ENCODE results near the gene UQCC2.

UQCC2 gene

DNA sequence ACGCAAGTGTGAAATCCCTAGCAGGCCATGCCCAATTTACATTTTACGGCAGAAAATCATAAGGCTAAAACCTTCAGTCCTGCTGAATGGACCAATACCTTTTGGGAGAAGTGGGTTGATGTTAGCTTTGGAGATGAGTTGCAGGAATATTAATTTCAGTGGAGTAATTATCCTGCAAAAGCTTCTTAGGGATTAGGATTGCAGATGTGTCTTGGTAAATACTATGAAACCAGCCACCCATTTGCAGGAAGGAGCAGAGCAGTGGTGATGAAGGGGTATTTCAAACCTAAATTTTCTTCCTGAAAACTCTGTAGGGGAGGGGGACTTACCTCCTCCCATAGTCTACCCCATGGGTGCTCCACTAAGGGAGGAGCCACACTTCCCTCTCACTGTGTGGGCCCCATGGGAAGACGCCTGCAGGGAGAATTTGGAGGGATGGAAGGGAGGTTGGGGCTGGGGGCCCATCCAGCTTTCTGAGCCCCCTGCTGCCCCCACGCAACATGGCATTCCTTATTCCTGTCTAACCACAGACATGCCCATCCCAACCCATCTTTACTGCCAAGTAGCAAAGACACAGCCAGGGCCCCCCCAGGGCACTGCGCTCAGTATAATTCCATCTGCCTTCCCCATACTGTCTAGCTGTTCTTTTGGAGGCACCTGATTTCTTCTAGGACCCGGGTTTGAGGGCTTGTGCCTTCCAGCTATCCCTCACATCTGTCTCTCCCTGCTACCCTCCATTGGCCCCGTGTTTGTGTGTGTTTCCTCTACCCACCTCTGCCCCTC lies 14.6 kb upstream of the UQCC2 start:
- Histone ChIP-seq H2AFZ (ENCODE audit: low read length, unreplicated experiment) (no peak overlapping the region), H3K27ac (ENCODE audit: low read depth, low read length) (no peak overlapping the region), H3K4me3 (ENCODE audit: low read depth, low read length) (no peak overlapping the region), H3K79me2 (ENCODE audit: control insufficient read depth, insufficient read depth, low read length, unreplicated experiment) (no peaks in the 10 kb centered on the region), H3K27me3 (ENCODE audit: insufficient read depth, low read length) (peaks cover 66% of the 10 kb centered on the region), H3K36me3 (ENCODE audit: insufficient read depth, low read length) (no peaks in the 10 kb centered on the region), H3K4me1 (ENCODE audit: control insufficient read depth, insufficient read depth, low read length, unreplicated experiment) (no peaks in the 10 kb centered on the region)

DNA sequence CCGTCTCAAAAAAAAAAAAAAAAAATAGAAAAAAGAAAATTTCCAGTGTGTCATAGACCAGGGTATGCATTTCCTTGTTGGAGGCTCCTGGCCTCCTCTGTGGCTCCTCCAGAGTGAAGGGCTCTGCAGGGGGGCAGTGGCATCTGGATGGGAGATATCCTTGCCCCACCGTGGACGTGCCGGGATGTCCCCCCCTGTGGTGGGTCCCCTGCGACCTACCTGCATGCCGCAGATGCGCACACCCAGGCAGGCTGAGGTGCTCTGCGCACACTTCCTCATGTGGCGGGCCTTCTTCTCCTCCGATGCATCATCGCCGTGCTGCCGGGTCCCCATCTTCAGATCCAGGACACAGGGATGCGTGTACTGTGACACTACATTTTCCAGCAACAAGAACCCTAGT lies 13.7 kb upstream of the UQCC2 start:
- no peaks in the 10 kb centered on the region for H3K36me3 ChIP-seq (ENCODE audit: insufficient read depth, low read length)
- H3K4me1 ChIP-seq (ENCODE audit: control insufficient read depth, insufficient read depth, low read length, unreplicated experiment), result no peaks in the 10 kb centered on the region
- no peak overlapping the region for H3K27ac ChIP-seq (ENCODE audit: low read depth, low read length)
- H3K79me2 ChIP-seq (ENCODE audit: control insufficient read depth, insufficient read depth, low read length, unreplicated experiment), result no peaks in the 10 kb centered on the region
- peaks cover 74% of the 10 kb centered on the region for H3K27me3 ChIP-seq (ENCODE audit: insufficient read depth, low read length)
- H2AFZ ChIP-seq (ENCODE audit: low read length, unreplicated experiment), result no peak overlapping the region
- no peak overlapping the region for H3K4me3 ChIP-seq (ENCODE audit: low read depth, low read length)

DNA sequence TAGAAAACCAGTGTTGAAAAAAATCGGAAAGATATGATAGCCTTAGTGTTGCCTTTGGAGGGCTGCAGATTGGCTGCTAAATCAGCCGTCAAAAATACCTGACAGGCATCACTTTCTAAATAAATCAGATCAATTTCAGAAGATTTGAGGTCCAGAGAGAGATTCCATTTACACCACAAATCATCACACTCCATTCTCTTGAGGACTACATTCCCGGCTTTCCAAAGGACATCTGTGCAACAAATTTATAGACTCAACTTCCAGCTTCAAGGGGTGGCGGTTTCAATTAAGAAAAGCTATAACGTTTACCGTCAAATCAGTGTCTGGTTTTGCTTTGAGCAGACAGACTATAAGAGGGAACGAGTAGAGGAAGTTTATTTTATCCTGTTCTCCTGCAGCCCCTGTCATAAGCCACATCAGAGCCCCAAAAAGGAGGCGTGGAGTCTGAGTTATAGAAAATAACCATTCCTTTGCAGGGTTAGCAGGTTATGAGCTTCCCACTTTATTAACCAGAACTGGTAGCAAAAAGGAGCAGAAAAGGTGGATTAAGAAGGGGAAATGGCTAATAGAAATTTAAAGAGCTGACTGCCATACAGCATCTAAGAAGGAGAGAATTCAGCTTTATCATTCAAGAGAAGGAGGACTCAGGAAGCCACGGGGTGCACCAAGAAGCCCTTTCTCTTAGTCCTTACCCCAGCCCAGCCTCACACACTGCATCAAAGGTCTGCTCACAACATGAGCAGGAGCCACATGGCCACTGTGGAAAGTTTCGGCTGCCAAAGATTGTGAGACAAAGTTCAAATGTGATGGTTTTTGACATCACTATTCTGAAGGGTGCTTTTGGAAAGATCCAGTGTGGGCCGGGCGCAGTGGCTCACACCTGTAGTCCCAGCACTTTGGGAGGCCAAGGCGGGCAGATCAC lies 12.9 kb upstream of the UQCC2 start:
- H3K79me2 ChIP-seq (ENCODE audit: control insufficient read depth, insufficient read depth, low read length, unreplicated experiment), result no peaks in the 10 kb centered on the region
- no peak overlapping the region for H3K27ac ChIP-seq (ENCODE audit: low read depth, low read length)
- H3K36me3 ChIP-seq (ENCODE audit: insufficient read depth, low read length), result no peaks in the 10 kb centered on the region
- no peak overlapping the region for H2AFZ ChIP-seq (ENCODE audit: low read length, unreplicated experiment)
- no peaks in the 10 kb centered on the region for H3K4me1 ChIP-seq (ENCODE audit: control insufficient read depth, insufficient read depth, low read length, unreplicated experiment)
- no peak overlapping the region for H3K4me3 ChIP-seq (ENCODE audit: low read depth, low read length)
- H3K27me3 ChIP-seq (ENCODE audit: insufficient read depth, low read length), result peaks cover 79% of the 10 kb centered on the region

DNA sequence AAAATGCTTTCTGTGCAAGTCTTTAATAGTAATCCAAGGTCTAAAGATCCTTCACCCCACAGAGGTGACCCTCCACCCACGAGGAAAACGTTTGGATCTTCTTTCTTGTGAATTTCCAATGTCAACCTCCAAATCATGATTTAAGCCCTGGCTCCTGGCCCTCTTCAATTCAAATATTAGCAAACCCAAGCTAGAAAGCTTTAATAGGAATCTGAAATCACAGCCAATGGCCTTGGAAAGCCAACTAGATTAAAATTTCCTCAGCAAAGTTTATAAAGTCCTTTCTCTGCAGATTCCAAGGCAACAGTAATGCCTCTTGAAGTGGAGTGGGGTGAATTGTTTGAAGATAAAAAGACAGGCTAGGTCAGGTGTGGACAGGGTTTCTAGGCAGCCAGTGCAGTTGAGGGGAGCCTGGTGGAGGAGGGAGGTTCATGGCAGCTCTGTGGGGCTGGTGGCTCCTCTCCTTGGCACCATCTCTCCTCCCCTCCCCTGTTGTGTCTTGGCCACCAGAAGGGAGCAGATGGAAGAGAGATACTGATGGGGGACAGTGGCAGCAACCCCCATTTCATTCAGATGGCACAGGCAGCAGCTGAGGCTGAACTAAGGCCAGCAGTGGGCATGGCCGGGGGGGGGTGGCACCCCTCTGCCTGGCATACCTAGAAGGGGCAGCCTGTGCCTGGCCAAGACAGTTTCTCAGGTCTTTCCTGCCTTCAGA lies 12.0 kb upstream of the UQCC2 start:
- Histone ChIP-seq H3K27me3 (ENCODE audit: insufficient read depth, low read length) (peaks cover 79% of the 10 kb centered on the region), H3K79me2 (ENCODE audit: control insufficient read depth, insufficient read depth, low read length, unreplicated experiment) (no peaks in the 10 kb centered on the region), H3K36me3 (ENCODE audit: insufficient read depth, low read length) (no peaks in the 10 kb centered on the region), H3K4me1 (ENCODE audit: control insufficient read depth, insufficient read depth, low read length, unreplicated experiment) (no peaks in the 10 kb centered on the region), H2AFZ (ENCODE audit: low read length, unreplicated experiment) (no peak overlapping the region), H3K4me3 (ENCODE audit: low read depth, low read length) (no peak overlapping the region), H3K27ac (ENCODE audit: low read depth, low read length) (no peak overlapping the region)

DNA sequence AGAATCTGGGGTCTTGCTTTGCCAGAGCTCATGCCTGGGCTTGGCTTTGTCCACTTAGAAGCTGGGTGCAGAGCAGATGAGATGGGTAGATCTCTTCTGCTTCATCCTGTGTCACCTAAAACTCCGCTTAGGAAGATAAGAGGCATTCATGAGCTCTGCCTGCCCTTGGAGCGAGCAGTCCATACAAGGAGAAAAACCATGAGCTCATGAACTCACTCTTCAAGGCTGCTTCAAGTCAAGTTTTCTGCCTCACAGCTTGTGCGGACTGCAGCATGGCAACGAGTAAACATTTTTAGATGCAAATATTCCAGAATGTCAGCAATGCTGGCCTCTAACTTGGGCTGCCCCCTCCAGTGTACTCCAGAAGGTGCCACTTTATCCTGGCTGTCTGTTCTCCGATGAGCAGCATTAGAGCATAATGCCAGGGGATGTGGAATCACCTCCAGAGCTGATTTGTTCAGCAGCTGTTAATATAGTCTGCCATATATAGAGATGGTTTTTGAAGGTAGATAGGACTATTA lies 10.7 kb upstream of the UQCC2 start:
- Histone ChIP-seq H3K79me2 (ENCODE audit: control insufficient read depth, insufficient read depth, low read length, unreplicated experiment) (no peaks in the 10 kb centered on the region), H3K27me3 (ENCODE audit: insufficient read depth, low read length) (peaks cover 75% of the 10 kb centered on the region), H3K27ac (ENCODE audit: low read depth, low read length) (no peak overlapping the region), H3K4me1 (ENCODE audit: control insufficient read depth, insufficient read depth, low read length, unreplicated experiment) (no peaks in the 10 kb centered on the region), H3K36me3 (ENCODE audit: insufficient read depth, low read length) (no peaks in the 10 kb centered on the region), H3K4me3 (ENCODE audit: low read depth, low read length) (no peak overlapping the region), H2AFZ (ENCODE audit: low read length, unreplicated experiment) (no peak overlapping the region)

DNA sequence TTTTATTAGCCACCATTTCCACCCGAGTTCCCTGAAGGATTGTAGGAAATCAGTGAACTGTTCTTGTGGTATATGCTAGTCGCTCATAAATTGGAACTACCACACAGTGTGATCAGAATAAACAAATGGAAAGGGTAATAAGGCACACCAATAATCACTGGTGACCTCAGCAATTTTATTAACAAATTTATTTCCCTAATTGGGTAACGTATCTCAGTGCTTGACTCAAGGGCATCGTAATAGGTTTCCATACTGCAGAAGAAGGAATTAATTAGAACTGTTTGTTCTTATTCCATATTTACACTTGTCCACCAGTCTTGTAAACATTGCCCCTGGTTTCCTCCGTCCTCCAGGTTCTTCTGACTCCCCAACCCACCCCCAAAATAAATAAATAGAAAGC lies 10.0 kb upstream of the UQCC2 start:
- H3K27ac ChIP-seq (ENCODE audit: low read depth, low read length), result no peak overlapping the region
- H3K4me3 ChIP-seq (ENCODE audit: low read depth, low read length), result no peak overlapping the region
- H3K27me3 ChIP-seq (ENCODE audit: insufficient read depth, low read length), result peaks cover 71% of the 10 kb centered on the region

DNA sequence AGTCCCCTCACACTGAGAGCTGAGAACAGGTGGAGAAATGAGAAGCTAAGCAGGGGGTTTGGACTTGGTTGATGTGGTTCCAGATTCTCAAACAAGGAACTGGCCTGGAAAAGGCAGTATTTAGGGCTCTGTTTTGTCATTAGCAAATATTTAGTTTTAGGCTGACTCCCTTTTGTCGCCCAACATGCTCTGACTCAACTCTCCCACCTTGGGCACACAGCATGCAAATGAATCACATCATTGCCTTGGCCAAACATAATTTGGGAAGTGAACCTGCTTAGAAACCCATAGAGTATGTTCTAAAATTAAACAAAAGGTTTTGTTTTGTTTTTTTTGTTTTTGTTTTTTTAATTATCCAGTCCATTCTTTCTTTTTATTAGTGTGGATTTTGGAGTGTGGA lies 9.5 kb upstream of the UQCC2 start:
- H2AFZ ChIP-seq (ENCODE audit: low read length, unreplicated experiment), result no peak overlapping the region
- H3K27me3 ChIP-seq (ENCODE audit: insufficient read depth, low read length), result peaks cover 68% of the 10 kb centered on the region
- H3K4me1 ChIP-seq (ENCODE audit: control insufficient read depth, insufficient read depth, low read length, unreplicated experiment), result no peaks in the 10 kb centered on the region
- no peak overlapping the region for H3K4me3 ChIP-seq (ENCODE audit: low read depth, low read length)
- no peak overlapping the region for H3K27ac ChIP-seq (ENCODE audit: low read depth, low read length)
- H3K79me2 ChIP-seq (ENCODE audit: control insufficient read depth, insufficient read depth, low read length, unreplicated experiment), result no peaks in the 10 kb centered on the region
- H3K36me3 ChIP-seq (ENCODE audit: insufficient read depth, low read length), result no peaks in the 10 kb centered on the region

More for the DNA sequence above, 10.0 kb upstream of the UQCC2 start:
- Histone ChIP-seq H3K79me2 (ENCODE audit: control insufficient read depth, insufficient read depth, low read length, unreplicated experiment) (no peaks in the 10 kb centered on the region), H3K36me3 (ENCODE audit: insufficient read depth, low read length) (no peaks in the 10 kb centered on the region), H3K4me1 (ENCODE audit: control insufficient read depth, insufficient read depth, low read length, unreplicated experiment) (no peaks in the 10 kb centered on the region), H2AFZ (ENCODE audit: low read length, unreplicated experiment) (no peak overlapping the region)

DNA sequence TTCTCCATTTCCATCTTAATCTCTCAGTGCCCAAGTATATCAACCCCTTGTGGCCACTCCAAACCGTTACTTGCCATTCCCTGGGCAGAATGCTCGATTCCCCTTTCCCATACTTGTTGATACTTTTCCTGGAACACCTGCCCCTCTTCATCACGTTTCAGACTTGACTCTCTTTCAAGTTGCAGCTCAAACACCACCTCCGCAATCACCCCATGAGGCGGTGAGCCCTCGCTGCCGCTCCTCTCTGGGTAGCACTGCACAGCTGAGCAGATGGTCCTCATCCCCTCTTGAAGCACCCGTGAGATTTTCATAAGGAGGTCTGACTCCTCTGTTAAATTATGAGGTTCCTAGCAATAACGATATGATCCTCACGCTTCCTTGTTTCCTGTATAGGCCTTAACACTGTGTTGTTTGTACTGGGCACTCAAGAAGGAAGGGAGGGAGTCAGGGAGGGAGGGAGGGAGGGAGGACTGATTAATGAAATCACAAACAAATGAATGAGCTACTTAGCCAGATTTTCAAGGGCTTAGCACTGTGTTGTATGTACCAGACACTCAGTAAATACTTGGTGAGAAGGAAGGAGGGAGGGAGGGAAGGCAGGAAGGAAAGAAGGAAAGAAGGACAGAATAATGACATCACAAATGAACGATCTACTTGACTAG lies 8.0 kb upstream of the UQCC2 start:
- Histone ChIP-seq H3K4me1 (ENCODE audit: control insufficient read depth, insufficient read depth, low read length, unreplicated experiment) (no peaks in the 10 kb centered on the region), H2AFZ (ENCODE audit: low read length, unreplicated experiment) (no peak overlapping the region), H3K79me2 (ENCODE audit: control insufficient read depth, insufficient read depth, low read length, unreplicated experiment) (no peaks in the 10 kb centered on the region), H3K4me3 (ENCODE audit: low read depth, low read length) (no peak overlapping the region), H3K36me3 (ENCODE audit: insufficient read depth, low read length) (no peaks in the 10 kb centered on the region), H3K27me3 (ENCODE audit: insufficient read depth, low read length) (peaks cover 58% of the 10 kb centered on the region), H3K27ac (ENCODE audit: low read depth, low read length) (no peak overlapping the region)

DNA sequence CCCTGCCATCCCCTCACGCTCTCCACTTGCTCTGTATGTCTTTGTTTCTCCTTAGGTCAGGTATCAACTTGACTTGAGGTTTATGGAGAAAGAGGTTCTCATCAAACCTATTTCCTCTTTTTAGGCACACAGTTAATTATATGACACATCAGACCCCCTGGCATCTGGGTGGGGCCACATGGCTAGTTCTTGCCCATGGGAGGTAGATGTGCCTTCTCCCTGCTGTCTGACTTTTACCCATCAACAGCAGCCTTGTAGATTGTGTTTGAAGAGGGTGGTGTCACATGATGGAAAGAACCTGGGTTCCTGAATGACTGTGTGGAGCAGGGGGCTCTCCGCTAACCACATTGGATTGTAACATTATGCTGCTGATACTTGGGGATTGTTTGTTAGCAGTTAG lies 7.2 kb upstream of the UQCC2 start:
- no peak overlapping the region for H3K4me3 ChIP-seq (ENCODE audit: low read depth, low read length)
- H2AFZ ChIP-seq (ENCODE audit: low read length, unreplicated experiment), result no peak overlapping the region
- peaks cover 51% of the 10 kb centered on the region for H3K27me3 ChIP-seq (ENCODE audit: insufficient read depth, low read length)
- no peak overlapping the region for H3K27ac ChIP-seq (ENCODE audit: low read depth, low read length)
- H3K4me1 ChIP-seq (ENCODE audit: control insufficient read depth, insufficient read depth, low read length, unreplicated experiment), result no peaks in the 10 kb centered on the region
- H3K79me2 ChIP-seq (ENCODE audit: control insufficient read depth, insufficient read depth, low read length, unreplicated experiment), result no peaks in the 10 kb centered on the region
- H3K36me3 ChIP-seq (ENCODE audit: insufficient read depth, low read length), result no peaks in the 10 kb centered on the region

DNA sequence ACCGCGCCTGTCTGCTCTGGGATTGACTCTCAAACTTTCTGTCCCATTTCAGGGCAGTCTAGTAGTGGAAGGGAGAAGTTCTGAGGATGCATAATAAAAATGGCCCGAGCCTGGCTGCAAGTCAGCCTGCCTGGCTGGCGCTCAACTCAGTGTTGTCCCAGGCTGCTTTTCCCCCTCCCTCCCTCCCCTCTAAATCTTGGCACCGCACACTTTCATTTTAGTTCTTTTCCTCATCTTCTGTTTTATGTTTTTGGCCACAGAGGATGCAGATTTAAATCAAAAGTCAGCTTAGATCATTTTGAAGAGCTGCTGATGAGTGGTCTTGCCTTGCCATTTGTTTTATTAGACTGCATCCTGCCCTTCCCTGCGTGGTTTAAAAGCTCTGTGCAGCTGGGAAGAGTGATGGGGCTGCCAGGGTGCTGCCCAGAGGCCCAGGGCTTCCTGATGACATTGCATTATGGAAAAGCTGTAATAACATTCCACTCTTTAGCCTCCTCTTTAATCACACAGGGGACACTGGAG lies 6.5 kb upstream of the UQCC2 start:
- Histone ChIP-seq H3K27ac (ENCODE audit: low read depth, low read length) (no peak overlapping the region), H3K79me2 (ENCODE audit: control insufficient read depth, insufficient read depth, low read length, unreplicated experiment) (no peaks in the 10 kb centered on the region)

More for the DNA sequence above, 6.5 kb upstream of the UQCC2 start:
- Histone ChIP-seq H3K27me3 (ENCODE audit: insufficient read depth, low read length) (peaks cover 43% of the 10 kb centered on the region), H3K4me1 (ENCODE audit: control insufficient read depth, insufficient read depth, low read length, unreplicated experiment) (no peaks in the 10 kb centered on the region), H3K36me3 (ENCODE audit: insufficient read depth, low read length) (no peaks in the 10 kb centered on the region), H3K4me3 (ENCODE audit: low read depth, low read length) (no peak overlapping the region), H2AFZ (ENCODE audit: low read length, unreplicated experiment) (no peak overlapping the region)
